Endodermal cell (in vitro differentiated cells): ENCODE measurements around the gene MRPL41. TPM values are rescaled to one million over a fixed set of nuclear protein-coding genes. Genes with fewer than 3 reads are reported as not detected.
A peak's percentile ranks its signal among the peaks of the same experiment; 100 is the strongest.

Experiments used
- DNase-seq: peaks from one replicate; pipeline ENCODE4 v3.0.0-alpha.2; 2017
- H3K27ac ChIP-seq: 2 replicates; pipeline ENCODE4 v1.5.1; 2013; ENCODE audit warnings: mild to moderate bottlenecking, low read depth, low read length, moderate library complexity
- H3K27me3 ChIP-seq: 2 replicates; pipeline ENCODE4 v1.6.1; 2013; ENCODE audit warnings: mild to moderate bottlenecking, low read length, moderate library complexity; ENCODE audit not compliant: insufficient read depth, control insufficient read depth, poor library complexity, severe bottlenecking
- H3K36me3 ChIP-seq: 2 replicates; pipeline ENCODE4 v1.7.0; 2013; ENCODE audit warnings: mild to moderate bottlenecking, low read length, moderate library complexity; ENCODE audit not compliant: control insufficient read depth, insufficient read depth
- H3K4me1 ChIP-seq: one replicate; pipeline ENCODE4 v1.7.0; 2013; ENCODE audit warnings: low read length; ENCODE audit not compliant: control insufficient read depth, insufficient read depth
- H3K4me3 ChIP-seq: 2 replicates; pipeline ENCODE4 v1.5.1; 2013; ENCODE audit warnings: mild to moderate bottlenecking, low read length, moderate library complexity
- H3K9ac ChIP-seq: 2 replicates; pipeline ENCODE4 v1.6.1; 2013; ENCODE audit warnings: mild to moderate bottlenecking, low read length, moderate library complexity; ENCODE audit not compliant: poor library complexity, severe bottlenecking; ENCODE audit errors: extremely low read depth
- H3K9me3 ChIP-seq: 2 replicates; pipeline ENCODE4 v1.6.1; 2013; ENCODE audit warnings: mild to moderate bottlenecking, low read length, moderate library complexity; ENCODE audit not compliant: control insufficient read depth
- H3K27ac Mint-ChIP-seq: 2 replicates; pipeline ENCODE4 v1.8.0; 2020; ENCODE audit warnings: mixed read lengths
- H3K27me3 Mint-ChIP-seq: 2 replicates; pipeline ENCODE4 v1.8.0; 2021; ENCODE audit warnings: mild to moderate bottlenecking, mixed read lengths; ENCODE audit not compliant: insufficient read depth
- H3K36me3 Mint-ChIP-seq: 2 replicates; pipeline ENCODE4 v1.8.0; 2020; ENCODE audit warnings: low read depth, mixed read lengths
- H3K4me1 Mint-ChIP-seq: 2 replicates; pipeline ENCODE4 v1.8.0; 2020; ENCODE audit warnings: mixed read lengths
- H3K4me3 Mint-ChIP-seq: 2 replicates; pipeline ENCODE4 v1.8.0; 2020; ENCODE audit warnings: mild to moderate bottlenecking, moderate library complexity, mixed read lengths
- H3K9me3 Mint-ChIP-seq: 2 replicates; pipeline ENCODE4 v1.8.0; 2020; ENCODE audit warnings: mild to moderate bottlenecking, mixed read lengths
- CTCF ChIP-seq: fragments of 200-600 bp; sonication (generic); conservative IDR thresholded peaks from 2 replicates; pipeline ENCODE4 v1.5.0; 2021; ENCODE audit warnings: antibody characterized with exemption, mild to moderate bottlenecking
- WGBS, 2 experiments: methylation state at CpG; one replicate each; pipeline versions ENCODE4 v1.1.5 to v1.1.7; 2013; ENCODE audit warnings: missing lambda C conversion rate in 2 of 2, mixed read lengths in 1 of 2; ENCODE audit not compliant: insufficient coverage in 1 of 2, insufficient read length in 1 of 2; 5-methylcytosine and 5-hydroxymethylcytosine counted together
- total RNA-seq, 2 donors: library from RNA; stranded (reverse); fragmentation: NEBNext Ultra II Directional in 1 of 2; extraction: Animal tissue kit (Norgen Biotek cat#: 25700) in 1 of 2; gene quantifications; 2 replicates in 1 of 2; 3 replicates in 1 of 2; pipeline ENCODE4 v1.2.1, GENCODE V29; 2021

Gene MRPL41
- total RNA-seq, 2 donors from 2014 or later: 43.7 to 49.6 TPM

- Mint-ChIP-seq H3K9me3 (no peaks in the 10 kb centered on the region), H3K36me3 (peaks cover 50% of the 10 kb centered on the region), H3K27me3 (no peaks in the 10 kb centered on the region), H3K27ac (no peak overlapping the region), H3K4me3 (no peak overlapping the region), H3K4me1 (peaks cover 17% of the 10 kb centered on the region)
- H3K27ac ChIP-seq: no peak overlapping the region
- no peaks in the 10 kb centered on the region for H3K9me3 ChIP-seq
- TF ChIP-seq CTCF: no peak
- DNase-seq: no peak
- peaks cover 7% of the 10 kb centered on the region for H3K4me1 ChIP-seq
- H3K27me3 ChIP-seq: no peaks in the 10 kb centered on the region
- H3K9ac ChIP-seq: no peak overlapping the region
- no peak overlapping the region for H3K4me3 ChIP-seq
- peaks cover 44% of the 10 kb centered on the region for H3K36me3 ChIP-seq
- WGBS, 2 experiments: 90 to 93% methylated on average over 9 of the region's 9 CpGs
Observed at GRCh38 chr9:137575364-137575715, 23.7 kb downstream of the MRPL41 start.

DNA sequence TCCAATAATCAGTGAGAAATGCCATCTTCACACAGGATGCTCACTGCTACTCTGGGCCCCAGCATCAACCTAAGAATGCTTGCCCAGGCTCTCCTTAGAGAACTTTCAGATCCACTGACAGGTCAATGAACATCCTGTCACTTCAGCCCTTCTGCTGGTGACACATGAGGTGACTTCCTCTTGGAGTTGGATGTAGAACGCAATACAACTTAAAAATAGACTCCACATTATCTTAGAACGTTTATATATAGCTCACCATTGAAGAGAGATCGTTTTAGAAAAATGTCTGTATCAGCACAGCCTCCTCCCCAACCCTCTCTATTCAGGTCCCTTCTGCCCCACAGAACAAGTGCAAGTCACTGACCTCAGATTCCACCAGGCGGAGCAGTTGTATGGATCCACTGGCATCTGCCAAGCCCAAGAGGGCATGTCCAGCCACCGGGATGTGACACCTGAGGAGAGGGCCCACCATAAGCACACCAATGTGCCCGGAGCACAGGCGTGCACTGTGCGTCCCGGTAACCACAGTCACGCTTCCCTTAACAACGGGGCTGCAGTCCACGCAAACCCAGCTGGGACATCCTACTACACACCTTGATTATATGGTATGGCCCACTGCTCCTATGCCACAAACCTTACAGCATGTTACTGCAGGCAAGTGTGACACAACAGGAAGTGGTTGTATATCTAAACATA lies 24.2 kb downstream of the MRPL41 start:
- H3K27ac Mint-ChIP-seq: no peak overlapping the region
- H3K9me3 Mint-ChIP-seq: no peaks in the 10 kb centered on the region
- WGBS, 2 experiments: 94 to 95% methylated on average over 11 to 12 of the region's 12 CpGs
- H3K36me3 Mint-ChIP-seq: peaks cover 45% of the 10 kb centered on the region
- Histone ChIP-seq H3K9ac (no peak overlapping the region), H3K4me3 (no peak overlapping the region), H3K4me1 (peaks cover 7% of the 10 kb centered on the region), H3K9me3 (no peaks in the 10 kb centered on the region), H3K36me3 (peaks cover 46% of the 10 kb centered on the region), H3K27ac (no peak overlapping the region), H3K27me3 (no peaks in the 10 kb centered on the region)
- DNase-seq: no peak
- peak; percentile 24 for TF ChIP-seq CTCF
- no peak overlapping the region for H3K4me3 Mint-ChIP-seq
- H3K4me1 Mint-ChIP-seq: peaks cover 19% of the 10 kb centered on the region
- no peaks in the 10 kb centered on the region for H3K27me3 Mint-ChIP-seq

- H3K27ac ChIP-seq: peak within 1 kb of the TSS; percentile 83
- H3K27me3 Mint-ChIP-seq: no peaks in the 10 kb centered on the region
- H3K36me3 ChIP-seq: peaks cover 56% of the 10 kb centered on the region
- H3K4me3 Mint-ChIP-seq: peak within 1 kb of the TSS; percentile 82
- no peaks in the 10 kb centered on the region for H3K9me3 ChIP-seq
- H3K36me3 Mint-ChIP-seq: peaks cover 51% of the 10 kb centered on the region
- DNase-seq: peak; percentile 99
- peak; percentile 99 for TF ChIP-seq CTCF
- H3K9me3 Mint-ChIP-seq: no peaks in the 10 kb centered on the region
- WGBS, 2 experiments: 3 to 5% methylated on average over 39 to 82 of the region's 82 CpGs
- H3K27me3 ChIP-seq: no peaks in the 10 kb centered on the region
- H3K4me1 Mint-ChIP-seq: peaks cover 19% of the 10 kb centered on the region
- peak within 1 kb of the TSS; percentile 88 for H3K27ac Mint-ChIP-seq
- H3K4me1 ChIP-seq: peaks cover 7% of the 10 kb centered on the region
- H3K9ac ChIP-seq: peak within 1 kb of the TSS; percentile 72
- H3K4me3 ChIP-seq: peak within 1 kb of the TSS; percentile 82
Observed at GRCh38 chr9:137578518-137579258, 27.0 kb downstream of the MRPL41 start, which contains the start of gene DPH7. Gene DPH7 (minus strand): TSS chr9:137578925. CDS start chr9:137578777, 148 bp downstream.
